Measurements from ENCODE around the gene ECM1.

Gene ECM1

DNA sequence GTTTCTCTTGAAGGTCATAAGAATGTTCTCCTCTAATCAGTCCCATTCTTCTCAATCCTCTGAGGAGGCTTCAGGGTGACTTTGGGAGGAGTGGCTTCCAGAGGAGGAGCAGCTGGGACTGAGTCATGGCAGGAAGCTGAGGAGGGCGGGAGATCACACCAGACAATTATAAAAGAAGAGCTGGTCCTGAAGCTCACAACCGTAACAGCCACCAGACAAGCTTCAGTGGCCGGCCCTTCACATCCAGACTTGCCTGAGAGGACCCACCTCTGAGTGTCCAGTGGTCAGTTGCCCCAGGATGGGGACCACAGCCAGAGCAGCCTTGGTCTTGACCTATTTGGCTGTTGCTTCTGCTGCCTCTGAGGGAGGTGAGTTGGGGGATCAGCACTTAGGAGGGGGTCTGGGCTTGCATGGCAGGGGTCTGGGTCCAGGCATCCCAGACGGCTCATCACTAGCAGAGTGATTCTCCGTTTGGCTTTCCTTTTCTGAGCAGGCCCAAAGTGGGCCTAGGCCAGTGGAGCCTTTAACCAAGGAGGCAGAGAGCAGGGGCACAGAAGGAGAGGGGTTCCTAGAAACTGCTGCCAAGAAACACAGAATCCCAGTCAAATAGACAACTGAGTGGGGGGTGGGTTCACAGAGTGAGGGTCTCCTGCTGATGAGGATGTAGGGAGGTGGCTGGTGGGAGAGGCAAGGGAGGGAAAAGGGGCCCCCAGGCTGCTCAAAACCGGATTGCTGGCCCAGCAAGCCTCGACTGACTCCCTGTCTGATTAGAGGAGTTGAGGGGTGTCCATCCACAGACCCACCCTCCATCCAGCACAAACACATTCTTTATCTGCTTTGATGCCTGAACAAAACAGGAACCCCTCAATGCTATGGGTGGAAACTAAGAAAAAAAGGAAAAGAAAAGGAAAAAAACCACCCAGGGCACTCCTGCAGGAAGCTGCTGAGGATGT is at the start of gene ECM1:
ECM1 (plus strand) TSS at position 198 of the 953 bp plus-strand sequence; CDS start at position 299, 101 bp downstream.
- DNase-seq = no peak

GRCh38 chr1:150464422-150464826 is 43.5 kb upstream of the ECM1 start:
- DNase-seq = peak; percentile 56

DNA sequence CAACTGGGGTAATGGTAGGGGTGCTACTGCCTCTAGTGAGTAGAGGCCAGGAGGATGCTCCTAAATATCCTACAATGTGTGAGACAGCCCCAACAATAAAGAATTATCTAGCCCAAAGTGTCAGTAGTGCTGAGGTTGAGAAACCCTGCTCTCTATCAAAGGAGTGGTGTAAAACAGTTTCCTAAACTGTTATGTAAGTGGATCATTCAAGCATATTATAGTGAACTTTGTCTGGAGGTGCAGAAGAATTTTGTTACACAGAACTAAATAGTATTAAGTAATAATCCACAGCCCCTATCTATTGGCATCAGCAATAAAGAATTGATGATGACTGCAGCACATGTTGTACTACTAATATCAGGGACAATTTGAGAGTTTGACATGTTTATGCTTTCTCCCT is 40.9 kb upstream of the ECM1 start:
- DNase-seq = no peak

GRCh38 chr1:150469291-150469690 is 38.6 kb upstream of the ECM1 start:
- DNase-seq = no peak

- DNase-seq = no peak
Observed at GRCh38 chr1:150472601-150473200, 35.2 kb upstream of the ECM1 start.

- DNase-seq = no peak
Observed at GRCh38 chr1:150473659-150474058, 34.2 kb upstream of the ECM1 start.

- no peak for DNase-seq
Observed at GRCh38 chr1:150474869-150475268, 33.0 kb upstream of the ECM1 start.

GRCh38 chr1:150476754-150477153 is 31.2 kb upstream of the ECM1 start:
- no peak for DNase-seq

GRCh38 chr1:150477320-150477719 is 30.6 kb upstream of the ECM1 start:
- no peak for DNase-seq

DNA sequence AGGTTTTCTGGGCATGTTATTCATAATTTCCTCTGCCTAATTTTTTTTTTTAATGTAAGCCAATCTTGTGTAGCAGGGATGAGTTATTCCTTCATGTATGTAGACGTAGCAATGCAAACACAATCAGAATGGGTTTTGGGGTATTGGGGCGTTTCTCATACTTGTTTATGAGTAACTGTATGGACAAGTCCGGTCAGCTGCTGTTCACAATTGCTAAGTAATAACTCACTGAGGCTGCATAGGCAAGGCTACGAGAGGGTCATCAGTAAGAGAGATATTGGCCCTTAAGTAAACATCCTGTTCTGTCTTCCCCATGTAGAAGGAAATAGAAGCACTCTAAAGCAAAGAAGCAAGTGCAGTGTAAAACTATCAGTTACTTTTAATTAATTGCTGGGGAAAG is 30.2 kb upstream of the ECM1 start:
- DNase-seq = no peak

GRCh38 chr1:150479370-150479769 is 28.5 kb upstream of the ECM1 start:
- DNase-seq = no peak

GRCh38 chr1:150479927-150480352 is 28.0 kb upstream of the ECM1 start:
- no peak for DNase-seq

DNA sequence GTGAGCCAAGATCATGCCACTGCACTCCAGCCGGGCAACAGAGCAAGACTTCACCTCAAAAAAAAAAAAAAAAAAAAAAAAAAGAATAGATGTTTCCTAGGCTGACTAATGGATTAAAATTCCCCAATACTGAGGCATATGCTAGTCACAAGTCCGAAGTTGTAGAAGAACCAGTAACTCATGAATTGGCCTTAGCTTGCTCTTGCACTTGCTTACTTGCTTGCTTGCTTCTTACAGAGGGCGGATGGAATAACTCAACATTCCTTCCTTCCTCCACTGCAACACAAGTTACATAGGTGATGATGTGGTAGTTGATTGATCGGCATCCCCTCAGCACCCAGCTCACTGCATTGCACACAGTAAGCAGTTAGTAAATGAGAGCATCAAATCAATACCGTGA is 23.5 kb upstream of the ECM1 start:
- DNase-seq = no peak

- no peak for DNase-seq
Observed at GRCh38 chr1:150484861-150485260, 23.0 kb upstream of the ECM1 start.

DNA sequence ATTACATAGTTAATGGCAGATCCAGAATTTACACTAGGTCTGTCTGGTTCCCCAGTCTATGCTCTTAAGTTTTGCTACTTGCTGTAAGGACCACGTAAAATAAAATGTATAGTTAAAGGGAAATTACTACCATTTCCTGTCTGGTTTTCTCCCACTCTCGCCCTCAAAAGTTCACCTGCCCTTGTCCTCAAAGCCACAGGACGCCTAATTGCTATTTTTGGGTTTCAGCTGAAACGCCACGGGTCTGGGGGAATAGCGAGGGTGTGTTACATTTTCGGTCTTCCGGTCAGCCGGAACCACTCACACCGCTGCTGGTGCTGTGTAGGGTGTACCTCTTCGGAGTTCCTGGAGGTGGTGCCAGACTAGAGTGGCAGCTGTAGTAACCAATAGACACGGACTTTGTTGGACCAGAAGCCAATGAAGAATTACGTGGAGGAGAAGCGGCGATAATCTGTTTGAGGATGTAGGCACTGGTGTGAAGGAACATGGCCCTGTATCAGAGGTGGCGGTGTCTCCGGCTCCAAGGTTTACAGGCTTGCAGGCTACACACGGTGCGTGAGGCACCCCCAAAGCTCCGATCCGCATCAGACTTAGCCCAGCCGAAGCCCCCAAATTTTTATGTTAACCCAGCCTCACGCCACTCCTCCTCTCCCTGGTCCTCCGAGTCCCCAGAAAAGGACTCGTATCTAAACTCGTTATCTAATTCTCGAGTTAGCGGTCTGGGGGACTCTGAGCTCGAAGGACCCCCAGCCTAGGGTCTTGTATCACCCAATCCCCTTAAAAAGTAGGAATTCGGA is 20.7 kb upstream of the ECM1 start, which contains the start of gene TARS2:
TARS2 (plus strand) TSS at position 454 of the 797 bp plus-strand sequence; CDS start at position 486, 32 bp downstream.
- DNase-seq = peak; percentile 98

DNA sequence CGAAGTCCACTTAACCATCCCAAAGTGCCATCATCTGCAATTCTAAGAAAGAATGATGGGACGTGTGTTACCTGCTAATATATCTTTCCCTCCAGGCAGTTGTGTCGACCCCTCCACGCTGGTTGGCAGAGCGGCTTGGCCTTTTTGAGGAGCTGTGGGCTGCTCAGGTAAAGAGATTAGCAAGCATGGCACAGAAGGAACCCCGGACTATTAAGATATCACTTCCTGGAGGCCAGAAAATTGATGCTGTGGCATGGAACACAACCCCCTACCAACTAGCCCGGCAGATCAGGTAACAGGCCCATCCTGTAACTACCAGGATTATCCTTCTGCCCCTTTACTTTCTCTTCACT is 20.2 kb upstream of the ECM1 start:
- no peak for DNase-seq

DNA sequence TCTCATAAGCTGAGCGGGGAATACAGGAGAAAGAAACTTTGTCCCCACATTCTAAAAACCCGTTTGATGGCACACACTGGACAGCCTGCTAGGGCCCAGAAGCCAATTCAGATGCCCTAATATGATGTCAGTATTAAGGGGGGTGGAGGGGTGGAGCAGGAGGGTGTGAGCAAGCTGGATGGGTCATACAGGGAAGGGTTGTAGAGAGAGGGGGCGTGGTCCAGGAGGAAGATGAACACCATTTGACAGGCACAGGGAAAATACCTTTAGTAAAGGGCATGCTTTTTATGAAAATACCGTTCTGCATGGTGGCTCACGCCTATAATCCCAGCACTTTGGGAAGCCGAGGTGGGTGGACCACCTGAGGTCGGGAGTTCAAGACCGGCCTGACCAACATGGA is 14.7 kb upstream of the ECM1 start:
- no peak for DNase-seq

DNA sequence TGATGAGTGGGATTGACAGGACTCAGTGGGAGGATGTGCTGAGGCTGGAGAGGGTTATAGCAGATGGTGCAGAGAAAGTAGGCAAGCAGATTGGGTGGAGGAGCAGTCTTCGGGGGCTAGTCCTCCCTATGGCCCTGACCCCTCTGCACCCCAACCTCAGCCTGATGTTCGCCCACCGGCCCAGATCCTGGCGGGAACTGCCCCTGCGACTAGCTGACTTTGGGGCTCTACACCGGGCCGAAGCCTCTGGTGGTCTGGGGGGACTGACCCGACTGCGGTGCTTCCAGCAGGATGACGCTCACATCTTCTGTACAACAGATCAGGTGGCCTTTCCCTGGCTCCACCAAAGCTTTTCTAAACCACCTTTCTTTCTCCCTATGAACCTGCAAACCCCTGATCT is 9.6 kb upstream of the ECM1 start:
- DNase-seq = no peak

GRCh38 chr1:150505431-150505830 is 2.5 kb upstream of the ECM1 start:
- DNase-seq = no peak

GRCh38 chr1:150508982-150509381 is 1.1 kb downstream of the ECM1 start:
- DNase-seq = no peak

- DNase-seq = peak; percentile 50
Observed at GRCh38 chr1:150511551-150511950, 3.6 kb downstream of the ECM1 start.

GRCh38 chr1:150511985-150512660 is 4.2 kb downstream of the ECM1 start:
- no peak for DNase-seq

GRCh38 chr1:150512846-150513245 is 4.9 kb downstream of the ECM1 start:
- no peak for DNase-seq
